ENCODE data around the gene RAB3A.
"Not testable (repeated sequence)": the region's sequence is repeated elsewhere in the genome, so short reads cannot be mapped to it uniquely, and the experiment has no call there.

Gene RAB3A

DNA sequence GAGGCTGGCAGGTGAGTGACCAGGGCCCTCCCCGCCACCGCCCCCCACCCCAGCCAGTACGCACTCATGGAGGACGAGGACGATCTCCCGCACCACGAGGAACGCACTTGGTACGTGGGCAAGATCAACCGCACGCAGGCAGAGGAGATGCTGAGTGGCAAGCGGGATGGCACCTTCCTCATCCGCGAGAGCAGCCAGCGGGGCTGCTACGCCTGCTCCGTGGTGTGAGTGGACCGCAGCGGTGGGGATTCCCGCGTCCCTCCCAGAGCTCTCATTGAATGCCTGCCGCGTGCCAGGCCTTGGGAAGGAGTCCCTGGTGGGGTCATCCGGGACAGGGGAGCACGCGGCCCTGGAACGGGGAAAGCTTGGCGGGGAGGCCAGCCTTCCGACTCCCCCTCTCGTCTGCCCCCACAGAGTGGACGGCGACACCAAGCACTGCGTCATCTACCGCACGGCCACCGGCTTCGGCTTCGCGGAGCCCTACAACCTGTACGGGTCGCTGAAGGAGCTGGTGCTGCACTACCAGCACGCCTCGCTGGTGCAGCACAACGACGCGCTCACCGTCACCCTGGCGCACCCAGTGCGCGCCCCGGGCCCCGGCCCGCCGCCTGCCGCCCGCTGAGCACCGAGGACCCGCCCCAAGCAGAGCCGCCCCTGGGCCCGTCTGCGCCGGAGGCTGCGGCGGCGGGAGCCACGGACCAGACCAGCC is 35.0 kb downstream of the RAB3A start:
- no peak for DNase-seq (ENCODE audit: low read depth)

DNA sequence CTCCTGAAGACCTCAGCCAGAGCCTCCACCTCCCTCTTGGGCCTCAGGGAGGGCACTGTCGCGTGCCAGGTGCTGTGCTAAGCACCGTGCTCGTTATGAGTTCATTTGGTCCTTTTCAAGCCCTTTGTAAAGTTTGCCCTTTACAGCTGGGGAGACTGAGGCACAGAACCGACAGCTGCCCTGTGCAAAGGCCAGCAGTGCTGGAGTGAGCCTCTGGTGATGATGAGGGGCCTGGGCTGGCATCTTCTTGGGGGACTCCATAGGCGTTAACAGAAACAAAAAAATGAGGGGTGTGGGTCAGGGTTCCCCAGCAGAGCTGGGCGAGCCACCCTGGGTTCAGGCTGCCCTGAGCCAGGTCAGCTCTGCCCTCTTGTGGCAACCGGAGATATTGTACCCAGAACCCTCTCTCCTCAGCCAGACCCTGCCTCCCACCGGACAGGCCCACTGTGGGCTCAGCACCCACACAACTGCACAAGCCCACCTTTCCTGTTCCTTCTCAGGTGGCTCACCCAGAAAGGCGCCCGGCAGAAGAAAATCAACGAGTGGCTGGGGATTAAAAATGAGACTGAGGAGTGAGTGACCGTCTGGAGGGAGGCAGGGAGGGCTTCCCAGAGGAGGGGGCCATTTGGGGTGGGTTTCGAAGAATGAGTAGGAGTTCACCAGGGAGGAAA is 35.7 kb downstream of the RAB3A start:
- peak; percentile 46 for DNase-seq (ENCODE audit: low read depth)

DNA sequence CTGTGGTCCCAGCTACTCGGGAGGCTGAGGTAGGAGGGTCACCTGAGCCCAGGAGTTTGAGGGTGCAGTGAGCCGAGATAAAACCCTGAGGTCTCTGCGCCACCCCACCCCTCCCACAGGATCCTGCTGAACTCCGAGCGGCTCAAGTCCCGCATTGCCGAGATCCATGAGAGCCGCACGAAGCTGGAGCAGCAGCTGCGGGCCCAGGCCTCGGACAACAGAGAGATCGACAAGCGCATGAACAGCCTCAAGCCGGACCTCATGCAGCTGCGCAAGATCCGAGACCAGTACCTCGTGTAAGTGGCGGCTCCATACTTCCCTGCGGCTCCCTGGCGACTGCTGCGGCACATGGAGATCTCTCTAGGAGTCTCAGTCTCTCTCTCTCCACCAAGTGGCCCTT is 36.8 kb downstream of the RAB3A start:
- DNase-seq (ENCODE audit: low read depth), result no peak

DNA sequence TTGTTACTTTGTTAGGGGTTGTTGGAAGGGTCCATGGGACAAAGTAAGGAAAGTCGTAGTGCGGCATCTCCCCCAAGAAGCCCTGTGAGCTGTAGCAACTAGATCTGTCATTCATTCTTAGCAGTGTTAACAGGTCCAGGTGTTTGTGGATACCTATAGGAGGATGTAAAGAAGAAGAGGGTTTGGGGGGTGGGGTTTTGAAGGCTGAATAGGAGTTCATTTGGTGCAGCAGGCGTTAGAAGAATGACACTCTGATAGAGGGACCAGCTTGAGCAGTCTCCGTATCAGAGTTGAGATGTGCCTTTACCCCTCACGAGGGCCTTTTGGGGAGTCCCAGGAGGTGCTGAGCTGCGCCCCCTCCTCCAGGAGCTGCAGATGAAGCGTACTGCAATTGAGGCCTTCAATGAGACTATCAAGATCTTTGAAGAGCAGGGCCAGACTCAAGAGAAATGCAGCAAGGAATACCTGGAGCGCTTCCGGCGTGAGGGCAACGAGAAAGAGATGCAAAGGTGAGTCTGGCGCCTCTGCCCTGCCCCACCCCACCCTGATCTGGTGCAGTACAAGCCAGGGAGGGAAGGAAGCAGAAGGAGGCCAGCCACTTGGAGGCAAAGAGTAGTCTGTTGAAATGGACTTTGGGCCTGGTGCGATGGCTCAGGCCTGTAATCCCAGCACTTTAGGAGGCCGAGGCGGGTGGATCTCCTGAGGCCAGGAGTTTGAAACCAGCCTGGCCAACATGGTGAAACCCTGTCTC is 37.9 kb downstream of the RAB3A start:
- DNase-seq (ENCODE audit: low read depth), result no peak

DNA sequence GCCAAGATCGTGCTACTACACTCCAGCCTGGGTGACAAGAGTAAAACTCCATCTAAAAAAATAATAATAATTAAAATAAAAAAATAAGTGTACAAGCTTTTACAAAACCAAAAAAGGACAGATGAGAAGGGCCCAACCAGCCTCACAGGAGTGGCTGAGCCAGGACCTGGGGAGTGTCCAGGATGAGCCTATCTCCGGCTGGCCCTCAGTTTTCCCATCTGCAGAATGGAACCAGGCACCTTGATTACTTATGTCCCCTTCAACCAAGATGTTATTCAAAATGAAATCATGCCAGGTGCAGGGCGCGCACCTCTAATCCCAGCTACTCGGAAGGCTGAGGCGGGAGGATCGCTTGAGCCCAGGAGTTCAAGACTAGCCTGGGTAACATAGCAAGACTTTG is 39.8 kb downstream of the RAB3A start:
- no peak for DNase-seq (ENCODE audit: low read depth)

DNA sequence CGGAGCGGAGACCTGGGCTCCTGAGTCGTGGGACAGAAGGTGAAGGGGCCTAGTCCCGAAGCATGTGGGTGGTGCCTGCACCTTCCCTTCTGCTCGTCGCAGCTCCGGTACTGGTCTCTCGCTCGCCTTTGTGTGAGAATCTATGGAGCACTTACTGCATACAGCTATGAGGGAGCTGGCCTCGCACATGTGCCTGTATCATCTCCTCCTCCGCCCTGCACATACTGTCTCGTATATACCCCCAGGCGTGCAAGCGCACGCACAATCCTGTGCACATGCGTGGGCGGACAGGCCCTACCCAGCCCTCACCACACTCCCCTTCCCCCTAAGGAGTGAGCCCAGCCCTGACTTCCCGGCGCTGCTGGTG is 42.2 kb downstream of the RAB3A start:
- DNase-seq (ENCODE audit: low read depth), result no peak

DNA sequence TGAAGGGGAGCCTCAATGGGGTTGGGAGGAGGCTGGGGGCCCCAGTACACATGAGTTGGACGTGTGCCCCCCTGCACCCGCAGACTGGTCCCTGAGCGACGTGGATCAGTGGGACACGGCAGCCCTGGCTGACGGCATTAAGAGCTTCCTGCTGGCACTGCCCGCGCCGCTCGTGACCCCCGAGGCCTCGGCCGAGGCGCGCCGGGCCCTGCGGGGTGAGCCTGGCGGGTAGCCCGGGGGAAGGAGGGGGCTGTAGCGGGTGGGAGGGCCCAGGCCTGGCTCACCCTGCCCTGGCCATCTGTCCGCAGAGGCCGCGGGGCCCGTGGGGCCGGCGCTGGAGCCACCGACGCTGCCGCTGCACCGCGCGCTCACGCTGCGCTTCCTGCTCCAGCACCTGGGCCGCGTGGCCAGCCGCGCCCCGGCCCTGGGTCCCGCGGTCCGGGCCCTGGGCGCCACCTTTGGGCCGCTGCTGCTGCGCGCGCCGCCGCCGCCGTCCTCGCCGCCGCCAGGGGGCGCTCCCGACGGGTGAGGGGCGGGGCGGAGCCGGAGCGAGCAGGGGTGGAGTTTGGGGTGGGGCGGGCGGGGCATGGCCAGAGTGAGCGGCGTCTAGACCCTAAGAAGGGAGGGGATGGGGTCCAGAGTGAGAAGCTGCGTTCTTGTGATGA is 42.7 kb downstream of the RAB3A start:
- peak; percentile 81 for DNase-seq (ENCODE audit: low read depth)

DNA sequence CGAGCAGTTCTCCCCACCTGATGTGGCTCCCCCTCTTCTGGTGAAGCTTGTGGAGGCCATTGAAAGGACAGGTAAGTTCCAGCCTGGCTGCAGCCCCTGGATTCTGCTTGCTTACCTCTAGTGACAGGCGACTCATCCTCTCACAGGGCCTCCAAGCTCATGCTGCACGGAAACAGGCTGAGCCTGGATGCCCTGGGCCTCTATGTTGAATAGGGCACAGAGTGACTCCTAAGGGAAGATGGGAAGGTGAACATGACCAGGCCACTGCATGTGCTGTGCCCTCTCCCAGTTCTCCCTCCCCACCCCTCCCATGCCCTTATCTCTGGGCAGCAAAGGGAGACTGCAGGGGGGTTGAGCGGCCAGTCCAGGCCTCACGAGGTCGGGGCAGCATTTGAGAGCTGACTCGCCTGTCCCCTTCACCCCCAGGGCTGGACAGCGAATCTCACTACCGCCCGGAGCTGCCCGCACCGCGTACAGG is 43.3 kb downstream of the RAB3A start:
- no peak for DNase-seq (ENCODE audit: low read depth)

DNA sequence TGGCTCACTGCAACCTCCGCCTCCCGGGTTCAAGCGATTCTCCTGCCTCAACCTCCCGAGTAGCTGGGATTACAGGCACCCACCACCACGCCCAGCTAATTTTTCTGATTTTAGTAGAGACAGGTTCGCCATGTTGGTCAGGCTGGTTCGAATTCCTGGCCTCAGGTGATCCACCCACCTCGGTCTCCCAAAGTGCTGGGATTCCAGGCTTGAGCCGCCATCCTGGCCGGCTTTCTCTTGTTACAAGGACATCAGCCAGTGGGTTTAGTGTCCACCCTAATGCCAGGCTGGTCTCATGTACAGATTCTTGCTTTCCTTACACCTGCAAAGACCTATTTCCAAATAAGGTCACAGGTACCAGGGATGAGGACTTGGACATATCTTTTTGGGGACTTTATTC is 44.0 kb downstream of the RAB3A start:
- no peak for DNase-seq (ENCODE audit: low read depth)

DNA sequence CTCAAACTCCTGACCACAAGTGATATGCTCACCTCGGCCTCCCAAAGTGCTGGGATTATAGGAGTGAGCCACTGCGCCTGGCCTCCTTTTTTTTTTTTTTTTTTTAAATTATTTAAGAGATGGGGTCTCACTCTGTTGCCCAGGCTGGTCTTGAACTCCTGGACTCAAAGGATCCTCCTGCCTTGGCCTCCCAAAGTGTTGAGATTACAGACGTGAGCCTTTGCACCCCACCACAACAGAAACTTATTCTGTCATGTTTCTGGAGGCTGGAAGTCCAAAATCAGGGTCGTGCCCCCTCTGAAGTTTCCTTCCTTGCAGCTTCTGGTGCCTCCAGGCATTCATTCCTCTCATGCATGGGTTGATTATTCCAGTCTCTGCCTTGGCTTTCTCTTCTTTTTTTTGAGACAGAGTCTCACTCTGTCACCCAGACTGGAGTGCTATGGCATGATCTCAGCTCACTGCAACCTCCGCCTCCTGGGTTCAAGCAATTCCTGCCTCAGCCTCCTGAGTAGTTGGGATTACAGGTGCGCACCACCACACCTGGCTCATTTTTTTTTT is 44.7 kb downstream of the RAB3A start:
- not testable (repeated sequence) for DNase-seq (ENCODE audit: low read depth)

DNA sequence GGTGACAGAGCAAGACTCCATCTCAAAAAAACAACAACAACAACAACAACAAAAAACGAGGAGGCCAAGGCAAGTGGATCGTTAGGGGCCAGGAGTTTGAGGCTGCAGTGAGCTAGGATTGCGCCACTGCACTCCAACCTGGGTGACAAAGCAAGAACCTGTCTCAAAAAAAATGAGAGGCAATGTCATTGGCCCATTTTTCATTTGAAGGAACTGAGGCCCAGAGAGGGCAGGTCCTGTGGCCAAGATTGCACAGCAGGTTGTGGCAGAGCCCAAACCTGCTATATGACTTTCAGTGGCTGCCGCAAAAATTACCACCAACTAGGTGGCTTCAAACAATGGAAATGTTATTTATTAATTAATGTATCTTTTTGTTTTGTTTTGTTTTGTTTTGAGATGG is 45.4 kb downstream of the RAB3A start:
- DNase-seq (ENCODE audit: low read depth), result no peak

DNA sequence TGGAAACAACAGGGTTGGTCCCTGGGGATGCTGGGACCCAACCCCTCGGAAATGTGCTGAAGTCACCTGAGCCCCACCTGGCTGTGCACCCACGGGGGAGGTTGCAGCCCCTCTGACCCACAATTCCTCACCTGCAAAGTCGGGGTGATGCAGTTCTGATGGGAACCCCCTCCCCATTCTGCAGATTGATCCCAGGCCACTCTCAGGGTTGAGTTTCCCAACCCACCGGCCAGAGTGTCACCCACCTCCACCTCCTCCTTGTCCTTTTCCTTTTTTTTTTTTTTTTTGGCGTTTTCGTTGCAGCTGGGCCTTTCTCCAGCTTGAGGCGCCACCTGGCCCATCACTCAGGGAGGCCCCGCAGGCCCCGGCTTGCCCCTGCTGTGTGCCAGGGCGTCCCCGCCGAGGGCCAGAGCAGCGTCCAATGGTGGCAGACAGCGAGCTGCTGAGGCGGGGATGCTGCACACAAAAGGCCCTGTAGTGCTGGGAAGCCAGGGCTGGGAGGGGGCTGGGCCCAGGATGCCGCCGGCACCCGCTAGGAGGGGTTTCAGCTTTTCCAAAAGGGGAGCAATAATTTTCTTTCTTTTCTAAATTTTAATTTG is 46.3 kb downstream of the RAB3A start:
- DNase-seq (ENCODE audit: low read depth), result no peak

DNA sequence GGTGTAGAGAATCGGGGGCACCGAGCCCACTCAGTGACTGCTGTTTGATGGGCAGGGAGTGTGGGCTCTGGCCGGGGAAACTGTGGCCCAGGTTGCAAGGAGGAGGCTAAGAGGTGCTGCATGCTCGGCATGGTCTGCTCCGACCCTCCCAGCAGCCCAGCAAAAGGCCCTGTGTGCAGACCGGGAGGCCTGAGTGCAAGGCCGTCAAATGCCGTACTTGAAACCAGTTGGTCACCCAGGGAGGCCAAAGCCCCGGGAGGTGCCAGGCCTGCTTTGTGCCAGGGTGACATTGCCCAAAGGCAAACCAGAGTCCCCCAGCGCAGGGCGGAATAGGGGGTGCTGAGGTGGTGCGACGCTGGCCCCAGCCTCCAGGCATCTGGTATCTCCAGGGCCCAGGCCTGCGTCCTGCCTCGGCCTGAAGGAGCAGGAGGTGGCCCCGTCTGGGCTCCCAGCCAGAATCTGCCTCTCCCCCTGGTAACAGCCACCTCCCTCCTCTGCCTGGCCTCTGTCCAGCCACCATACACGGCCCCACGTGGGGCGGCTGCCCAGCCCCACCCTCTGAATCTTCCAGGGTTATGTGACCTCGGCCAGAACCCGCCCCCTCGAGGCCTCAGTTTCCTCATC is 46.9 kb downstream of the RAB3A start:
- no peak for DNase-seq (ENCODE audit: low read depth)

DNA sequence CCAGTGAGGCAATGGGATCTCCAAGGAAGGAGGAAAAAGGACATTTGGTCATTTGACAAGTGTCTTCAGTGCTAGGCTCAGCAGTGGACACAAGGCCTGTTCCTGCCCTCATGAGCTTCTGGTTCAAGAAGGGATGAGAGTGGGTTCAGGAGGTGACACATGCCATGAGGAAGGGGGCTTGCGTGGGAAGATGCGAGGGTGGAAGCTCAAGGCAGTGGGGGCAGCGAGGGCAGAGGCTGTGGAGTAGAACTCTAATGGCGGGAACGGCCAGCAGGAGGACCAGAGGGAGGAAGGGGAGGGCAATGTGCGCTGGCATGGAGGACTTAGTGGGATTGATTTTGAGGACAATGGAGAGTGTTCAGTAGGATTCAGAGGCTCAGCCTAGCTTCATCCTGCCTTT is 47.6 kb downstream of the RAB3A start:
- DNase-seq (ENCODE audit: low read depth), result no peak

DNA sequence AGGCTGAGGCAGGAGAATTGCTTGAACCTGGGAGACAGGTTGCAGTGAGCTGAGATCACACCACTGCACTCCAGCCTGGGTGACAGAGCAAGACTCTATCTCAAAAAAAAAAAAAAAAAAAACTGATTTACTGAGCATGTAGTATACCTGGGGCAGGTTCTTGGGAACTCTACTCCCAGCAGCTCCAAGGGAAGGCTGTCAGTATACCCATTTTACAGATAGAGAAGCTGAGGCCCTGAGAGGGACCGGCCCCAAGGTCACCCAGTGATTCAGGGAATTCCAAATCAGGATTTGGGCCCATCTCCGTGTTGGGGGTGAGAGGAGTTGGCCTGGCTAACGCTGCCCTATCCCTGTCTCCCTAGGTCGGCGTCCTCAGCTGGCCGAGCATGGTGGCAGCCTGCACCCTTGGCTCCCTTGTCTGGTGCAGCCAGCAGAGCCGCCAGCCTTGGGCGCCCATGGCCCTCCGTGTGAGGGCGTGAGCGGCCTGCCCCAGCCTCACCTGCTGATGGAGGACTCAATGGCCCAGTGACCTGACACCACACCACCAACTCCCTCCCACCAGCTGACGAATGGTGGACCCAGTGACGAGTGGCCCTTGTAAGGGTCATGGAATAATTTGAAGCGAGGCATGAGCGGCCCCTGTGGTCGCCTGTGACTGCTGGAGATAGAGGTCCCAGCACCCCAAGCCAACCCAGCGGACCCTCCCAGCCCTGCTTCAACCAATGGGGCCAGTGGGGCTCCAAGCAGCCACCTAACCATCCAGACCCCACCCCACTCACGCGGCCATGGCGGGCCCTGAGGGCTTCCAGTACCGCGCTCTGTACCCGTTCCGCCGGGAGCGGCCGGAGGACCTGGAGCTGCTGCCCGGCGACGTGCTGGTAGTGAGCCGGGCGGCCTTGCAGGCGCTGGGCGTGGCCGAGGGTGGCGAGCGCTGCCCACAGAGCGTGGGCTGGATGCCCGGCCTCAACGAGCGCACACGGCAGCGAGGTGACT is 48.5 kb downstream of the RAB3A start:
- DNase-seq (ENCODE audit: low read depth), result no peak

DNA sequence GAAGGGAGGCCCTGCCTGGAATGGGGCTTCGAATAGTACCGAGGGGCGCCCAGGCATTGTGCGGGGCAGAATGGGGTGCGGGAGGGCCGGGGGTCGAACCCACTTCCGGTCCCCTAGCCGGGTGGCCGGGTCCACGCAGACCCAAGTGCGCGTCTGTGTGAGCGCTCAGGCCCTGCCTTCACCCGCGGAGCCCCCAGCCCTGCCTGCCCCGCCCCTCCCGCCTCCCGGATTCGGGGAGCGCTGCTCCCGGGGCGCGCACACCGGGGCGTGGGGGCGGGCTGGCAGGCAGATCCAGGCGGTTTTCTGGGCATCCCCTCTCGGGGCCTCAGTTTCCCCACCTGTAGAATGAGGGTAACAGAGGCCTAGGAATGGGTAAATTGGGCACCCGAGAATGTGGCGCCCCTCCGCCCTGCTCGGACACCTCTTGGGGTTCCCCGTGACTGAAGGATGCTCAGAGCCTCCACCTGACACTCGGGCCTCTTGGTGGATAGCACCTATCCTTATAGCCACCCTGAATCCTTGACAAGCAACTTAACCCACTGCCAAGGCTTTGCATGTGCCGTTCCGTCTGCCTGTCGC is 50.2 kb downstream of the RAB3A start:
- DNase-seq (ENCODE audit: low read depth), result no peak

DNA sequence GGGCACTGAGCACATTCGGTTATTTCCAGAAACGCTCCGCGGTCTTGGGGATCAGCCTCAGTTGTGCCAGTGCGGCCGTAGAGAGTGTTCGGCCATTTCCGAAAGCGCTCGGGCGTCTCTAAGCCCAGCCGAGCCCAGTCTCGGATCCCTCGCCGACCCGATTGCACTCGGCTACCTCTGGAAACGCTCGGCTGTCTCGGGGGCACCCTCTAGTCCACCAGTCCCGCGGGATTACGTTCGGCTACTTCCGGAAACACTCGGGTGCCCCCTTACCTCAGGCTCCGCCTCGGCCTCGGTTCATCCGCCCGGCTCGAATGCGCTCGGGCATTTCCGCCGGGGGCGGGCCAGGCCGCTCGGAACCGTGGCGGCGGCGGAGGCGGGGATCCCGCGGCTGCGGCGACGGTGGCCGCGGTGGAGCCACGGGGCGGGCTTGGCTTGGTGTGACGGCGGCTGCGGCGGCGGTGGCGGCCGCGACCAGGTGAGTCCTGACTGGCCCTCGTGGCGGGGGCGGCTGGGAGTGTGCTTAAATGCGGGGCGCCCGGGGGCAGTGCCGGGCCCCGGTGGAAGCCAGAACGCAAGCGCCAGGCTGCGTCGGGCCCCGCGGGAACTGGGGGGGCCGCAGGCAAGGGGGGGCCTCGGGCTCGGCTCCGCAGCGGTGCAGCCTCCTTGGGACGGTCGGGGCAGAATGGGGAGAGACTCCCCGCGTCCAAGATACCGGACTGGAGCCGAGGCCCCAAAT is 50.9 kb downstream of the RAB3A start, which contains the start of gene PIK3R2:
TSS of gene PIK3R2 (plus strand) at position 347 of the 739 bp plus-strand sequence. CDS start 2,717 bp downstream, outside the sequence.
- DNase-seq (ENCODE audit: low read depth), result peak; percentile 99

DNA sequence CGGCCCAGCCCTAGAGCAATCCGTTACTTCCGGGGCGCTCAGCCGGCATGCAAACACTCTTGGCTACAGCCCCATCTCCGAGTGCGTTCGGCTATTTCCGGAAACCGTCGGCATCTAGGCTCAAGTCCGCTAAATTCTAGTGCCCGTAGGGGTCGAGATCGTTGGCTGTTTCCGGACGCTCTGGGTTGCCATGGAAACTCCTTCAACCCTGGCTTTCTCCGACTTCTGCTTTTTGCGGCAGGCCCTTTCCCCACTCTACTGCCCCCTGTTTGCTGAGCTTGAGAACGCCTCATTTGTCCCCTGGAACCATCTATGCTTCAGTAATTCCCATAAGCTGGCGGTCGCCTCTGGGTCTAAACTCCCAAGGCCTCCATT is 51.4 kb downstream of the RAB3A start:
- DNase-seq (ENCODE audit: low read depth), result peak; percentile 96

Measured in activated T-cell treated with anti-CD3 and anti-CD28 coated beads for 1 hour (primary cell).